ELF-1 (cell line): ENCODE measurements around the gene PPP6C.
"Not testable (repeated sequence)": the region's sequence is repeated elsewhere in the genome, so short reads cannot be mapped to it uniquely, and the experiment has no call there.

ENCODE experiments used
- DNase-seq: peaks from one replicate; pipeline ENCODE4 v3.0.0-alpha.2; 2016; ENCODE audit warnings: low read depth, low spot score

The PPP6C gene

GRCh38 chr9:125183054-125183453 lies 6.5 kb downstream of the PPP6C start:
- DNase-seq, result no peak

- not testable (repeated sequence) for DNase-seq
Observed at GRCh38 chr9:125181756-125182155, 7.8 kb downstream of the PPP6C start.

GRCh38 chr9:125180876-125181275 lies 8.7 kb downstream of the PPP6C start:
- no peak for DNase-seq

GRCh38 chr9:125179776-125180175 lies 9.8 kb downstream of the PPP6C start:
- not testable (repeated sequence) for DNase-seq

GRCh38 chr9:125177888-125178287 lies 11.7 kb downstream of the PPP6C start:
- DNase-seq, result no peak

- no peak for DNase-seq
Observed at GRCh38 chr9:125176636-125177035, 13.0 kb downstream of the PPP6C start.

- DNase-seq, result no peak
Observed at GRCh38 chr9:125172031-125172755, 17.4 kb downstream of the PPP6C start.

GRCh38 chr9:125169895-125170294 lies 19.7 kb downstream of the PPP6C start:
- no peak for DNase-seq

GRCh38 chr9:125166762-125167161 lies 22.8 kb downstream of the PPP6C start:
- no peak for DNase-seq

GRCh38 chr9:125162891-125163290 lies 26.7 kb downstream of the PPP6C start:
- not testable (repeated sequence) for DNase-seq

- no peak for DNase-seq
Observed at GRCh38 chr9:125161284-125161918, 28.2 kb downstream of the PPP6C start.

- DNase-seq, result no peak
Observed at GRCh38 chr9:125160750-125161149, 28.9 kb downstream of the PPP6C start.

GRCh38 chr9:125156551-125156950 lies 33.1 kb downstream of the PPP6C start:
- DNase-seq, result no peak

- no peak for DNase-seq
Observed at GRCh38 chr9:125153712-125154367, 35.8 kb downstream of the PPP6C start.

- DNase-seq, result no peak
Observed at GRCh38 chr9:125151730-125152129, 37.9 kb downstream of the PPP6C start.

- no peak for DNase-seq
Observed at GRCh38 chr9:125150349-125151245, 39.0 kb downstream of the PPP6C start.

- no peak for DNase-seq
Observed at GRCh38 chr9:125147401-125147951, 42.1 kb downstream of the PPP6C start.

GRCh38 chr9:125146247-125146646 lies 43.4 kb downstream of the PPP6C start:
- no peak for DNase-seq

- no peak for DNase-seq
Observed at GRCh38 chr9:125145425-125145824, 44.2 kb downstream of the PPP6C start.

- peak; percentile 100 for DNase-seq
Observed at GRCh38 chr9:125143377-125144090, 46.1 kb downstream of the PPP6C start, which contains the start of gene SCAI. Gene SCAI, minus strand, starts transcription at chr9:125143528. Its CDS starts 91 bp downstream, at chr9:125143437.
